ENCODE results near the gene JAGN1. TPM values are rescaled to one million over a fixed set of nuclear protein-coding genes. Genes with fewer than 3 reads are reported as not detected.

Gene JAGN1
- total RNA-seq, 1 donor from 2014 or later: 33.0 TPM

GRCh38 chr3:9916346-9916733, 25.9 kb downstream of the JAGN1 start:
- no peaks in the 10 kb centered on the region for H3K36me3 Mint-ChIP-seq (ENCODE audit: insufficient read depth)
- TF ChIP-seq CTCF (IDR thresholded peaks at IDR 0.05; ENCODE audit: unreplicated experiment): no peak
- DNase-seq (ENCODE audit: low spot score, unreplicated experiment): no peak
- H3K9me3 Mint-ChIP-seq (ENCODE audit: low read depth): no peaks in the 10 kb centered on the region
- H3K27me3 Mint-ChIP-seq: no peaks in the 10 kb centered on the region
- peaks cover 14% of the 10 kb centered on the region for H3K4me1 Mint-ChIP-seq (ENCODE audit: low read depth)
- no peak overlapping the region for H3K27ac Mint-ChIP-seq
- peak overlapping the region; percentile 71 for H3K4me3 Mint-ChIP-seq (ENCODE audit: low read depth)

- H3K4me3 Mint-ChIP-seq (ENCODE audit: low read depth): peak within 1 kb of the TSS; percentile 71
- TF ChIP-seq CTCF (IDR thresholded peaks at IDR 0.05; ENCODE audit: unreplicated experiment): no peak
- H3K27ac Mint-ChIP-seq: peak within 1 kb of the TSS; percentile 37
- H3K27me3 Mint-ChIP-seq: no peaks in the 10 kb centered on the region
- peak; percentile 30 for DNase-seq (ENCODE audit: low spot score, unreplicated experiment)
- peaks cover 14% of the 10 kb centered on the region for H3K4me1 Mint-ChIP-seq (ENCODE audit: low read depth)
- no peaks in the 10 kb centered on the region for H3K36me3 Mint-ChIP-seq (ENCODE audit: insufficient read depth)
- H3K9me3 Mint-ChIP-seq (ENCODE audit: low read depth): no peaks in the 10 kb centered on the region
Measured at GRCh38 chr3:9916734-9917680, 26.6 kb downstream of the JAGN1 start, which contains the start of gene IL17RC. IL17RC (plus strand) TSS chr3:9917098; CDS start chr3:9917316, 218 bp downstream.

GRCh38 chr3:9917820-9918219, 27.4 kb downstream of the JAGN1 start:
- H3K4me3 Mint-ChIP-seq (ENCODE audit: low read depth): no peak overlapping the region
- no peak for TF ChIP-seq CTCF (IDR thresholded peaks at IDR 0.05; ENCODE audit: unreplicated experiment)
- H3K4me1 Mint-ChIP-seq (ENCODE audit: low read depth): peaks cover 14% of the 10 kb centered on the region
- no peaks in the 10 kb centered on the region for H3K27me3 Mint-ChIP-seq
- H3K27ac Mint-ChIP-seq: no peak overlapping the region
- no peaks in the 10 kb centered on the region for H3K9me3 Mint-ChIP-seq (ENCODE audit: low read depth)
- no peak for DNase-seq (ENCODE audit: low spot score, unreplicated experiment)
- no peaks in the 10 kb centered on the region for H3K36me3 Mint-ChIP-seq (ENCODE audit: insufficient read depth)

- TF ChIP-seq CTCF (IDR thresholded peaks at IDR 0.05; ENCODE audit: unreplicated experiment): no peak
- H3K36me3 Mint-ChIP-seq (ENCODE audit: insufficient read depth): no peaks in the 10 kb centered on the region
- no peaks in the 10 kb centered on the region for H3K27me3 Mint-ChIP-seq
- H3K4me3 Mint-ChIP-seq (ENCODE audit: low read depth): no peak overlapping the region
- H3K4me1 Mint-ChIP-seq (ENCODE audit: low read depth): peaks cover 14% of the 10 kb centered on the region
- no peaks in the 10 kb centered on the region for H3K9me3 Mint-ChIP-seq (ENCODE audit: low read depth)
- no peak for DNase-seq (ENCODE audit: low spot score, unreplicated experiment)
- no peak overlapping the region for H3K27ac Mint-ChIP-seq
Measured at GRCh38 chr3:9918261-9919038, 28.0 kb downstream of the JAGN1 start.

GRCh38 chr3:9928158-9928557, 37.7 kb downstream of the JAGN1 start:
- Mint-ChIP-seq H3K36me3 (ENCODE audit: insufficient read depth) (peaks cover 3% of the 10 kb centered on the region), H3K4me3 (ENCODE audit: low read depth) (no peak overlapping the region), H3K27ac (no peak overlapping the region), H3K27me3 (no peaks in the 10 kb centered on the region), H3K4me1 (ENCODE audit: low read depth) (no peaks in the 10 kb centered on the region), H3K9me3 (ENCODE audit: low read depth) (no peaks in the 10 kb centered on the region)
- no peak for DNase-seq (ENCODE audit: low spot score, unreplicated experiment)
- TF ChIP-seq CTCF (IDR thresholded peaks at IDR 0.05; ENCODE audit: unreplicated experiment): no peak

Measured in progenitor cell of endocrine pancreas (in vitro differentiated cells).